ENCODE data around the gene SESTD1.

DNA sequence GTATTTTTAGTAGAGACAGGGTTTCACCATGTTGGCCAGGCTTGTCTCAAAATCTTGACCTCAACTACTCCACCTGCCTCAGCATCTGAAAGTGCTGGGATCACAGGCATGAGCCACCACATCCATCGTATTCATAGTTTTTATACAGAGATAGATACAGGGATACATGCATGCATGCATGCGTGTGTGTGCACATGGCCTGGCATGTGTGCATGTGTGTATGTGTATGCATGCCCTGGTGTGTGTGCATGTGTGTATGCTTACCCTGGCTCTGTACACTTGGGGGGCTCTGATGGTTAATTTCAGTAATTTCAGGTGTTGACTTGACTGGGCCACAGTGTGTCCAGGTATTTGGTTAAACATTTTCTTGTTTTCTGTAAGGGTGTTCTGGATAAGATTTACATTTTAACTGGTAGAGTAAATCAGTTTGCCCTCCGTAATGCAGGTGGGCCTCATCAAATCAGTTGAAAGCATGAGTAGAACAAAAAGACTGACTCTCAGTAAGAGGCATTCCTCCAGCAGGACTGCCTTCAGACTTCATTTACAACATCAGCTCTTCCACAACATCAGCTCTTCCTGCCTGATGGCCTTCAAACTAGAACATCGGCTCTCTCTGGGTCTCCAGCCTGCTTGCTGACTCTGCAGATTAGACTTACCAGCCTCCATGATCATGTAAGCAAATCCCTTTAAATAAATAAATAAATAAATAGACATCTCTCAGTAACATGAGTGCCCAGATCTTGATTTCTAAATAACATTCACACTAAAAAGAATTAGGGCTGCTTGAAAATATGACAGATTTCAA lies 30.8 kb downstream of the SESTD1 start:
- TF ChIP-seq, protein P1, sequence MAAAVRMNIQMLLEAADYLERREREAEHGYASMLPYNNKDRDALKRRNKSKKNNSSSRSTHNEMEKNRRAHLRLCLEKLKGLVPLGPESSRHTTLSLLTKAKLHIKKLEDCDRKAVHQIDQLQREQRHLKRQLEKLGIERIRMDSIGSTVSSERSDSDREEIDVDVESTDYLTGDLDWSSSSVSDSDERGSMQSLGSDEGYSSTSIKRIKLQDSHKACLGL (CRISPR knock-in tag; IDR thresholded peaks at IDR 0.05; ENCODE audit: borderline replicate concordance, poor library complexity, severe bottlenecking): no peak
- TF ChIP-seq MTA1 (IDR thresholded peaks at IDR 0.05; ENCODE audit: borderline replicate concordance): no peak
- TF ChIP-seq HDAC6 (IDR thresholded peaks at IDR 0.05; ENCODE audit: low read depth, low read length): no peak
- no peak for TF ChIP-seq ZNF274 (IDR thresholded peaks at IDR 0.05; ENCODE audit: borderline replicate concordance, low read depth, low read length)
- TF ChIP-seq, protein P2, sequence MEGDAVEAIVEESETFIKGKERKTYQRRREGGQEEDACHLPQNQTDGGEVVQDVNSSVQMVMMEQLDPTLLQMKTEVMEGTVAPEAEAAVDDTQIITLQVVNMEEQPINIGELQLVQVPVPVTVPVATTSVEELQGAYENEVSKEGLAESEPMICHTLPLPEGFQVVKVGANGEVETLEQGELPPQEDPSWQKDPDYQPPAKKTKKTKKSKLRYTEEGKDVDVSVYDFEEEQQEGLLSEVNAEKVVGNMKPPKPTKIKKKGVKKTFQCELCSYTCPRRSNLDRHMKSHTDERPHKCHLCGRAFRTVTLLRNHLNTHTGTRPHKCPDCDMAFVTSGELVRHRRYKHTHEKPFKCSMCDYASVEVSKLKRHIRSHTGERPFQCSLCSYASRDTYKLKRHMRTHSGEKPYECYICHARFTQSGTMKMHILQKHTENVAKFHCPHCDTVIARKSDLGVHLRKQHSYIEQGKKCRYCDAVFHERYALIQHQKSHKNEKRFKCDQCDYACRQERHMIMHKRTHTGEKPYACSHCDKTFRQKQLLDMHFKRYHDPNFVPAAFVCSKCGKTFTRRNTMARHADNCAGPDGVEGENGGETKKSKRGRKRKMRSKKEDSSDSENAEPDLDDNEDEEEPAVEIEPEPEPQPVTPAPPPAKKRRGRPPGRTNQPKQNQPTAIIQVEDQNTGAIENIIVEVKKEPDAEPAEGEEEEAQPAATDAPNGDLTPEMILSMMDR (IDR thresholded peaks at IDR 0.05 in 2 of 3, conservative IDR thresholded peaks at IDR 0.05 in 1 of 3; ENCODE audit: insufficient read depth in 2 of 3, low read depth in 1 of 3, low read length in 3 of 3): no peak
- no peak for TF ChIP-seq CBX1 (IDR thresholded peaks at IDR 0.05; ENCODE audit: low read depth)
- TF ChIP-seq, protein P3, sequence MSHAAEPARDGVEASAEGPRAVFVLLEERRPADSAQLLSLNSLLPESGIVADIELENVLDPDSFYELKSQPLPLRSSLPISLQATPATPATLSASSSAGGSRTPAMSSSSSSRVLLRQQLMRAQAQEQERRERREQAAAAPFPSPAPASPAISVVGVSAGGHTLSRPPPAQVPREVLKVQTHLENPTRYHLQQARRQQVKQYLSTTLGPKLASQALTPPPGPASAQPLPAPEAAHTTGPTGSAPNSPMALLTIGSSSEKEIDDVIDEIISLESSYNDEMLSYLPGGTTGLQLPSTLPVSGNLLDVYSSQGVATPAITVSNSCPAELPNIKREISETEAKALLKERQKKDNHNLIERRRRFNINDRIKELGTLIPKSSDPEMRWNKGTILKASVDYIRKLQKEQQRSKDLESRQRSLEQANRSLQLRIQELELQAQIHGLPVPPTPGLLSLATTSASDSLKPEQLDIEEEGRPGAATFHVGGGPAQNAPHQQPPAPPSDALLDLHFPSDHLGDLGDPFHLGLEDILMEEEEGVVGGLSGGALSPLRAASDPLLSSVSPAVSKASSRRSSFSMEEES (CRISPR knock-in tag; IDR thresholded peaks at IDR 0.05): no peak
- TF ChIP-seq JUN (IDR thresholded peaks at IDR 0.05; ENCODE audit: borderline replicate concordance, low read depth, low read length): no peak
- TF ChIP-seq JUN (CRISPR knock-in tag; IDR thresholded peaks at IDR 0.05; ENCODE audit: borderline replicate concordance): no peak
- TF ChIP-seq MYBL2 (IDR thresholded peaks at IDR 0.05; ENCODE audit: low read depth): no peak
- no peak for TF ChIP-seq MYBL2 (CRISPR knock-in tag; IDR thresholded peaks at IDR 0.05; ENCODE audit: borderline replicate concordance)
- TF ChIP-seq L3MBTL2 (IDR thresholded peaks at IDR 0.05): no peak
- no peak for TF ChIP-seq ZNF121 (CRISPR knock-in tag; conservative IDR thresholded peaks at IDR 0.05)
- TF ChIP-seq CREB1 (IDR thresholded peaks at IDR 0.05): no peak
- TF ChIP-seq CREB1 (CRISPR knock-in tag; IDR thresholded peaks at IDR 0.05): no peak

Measured in K562 (cell line).